ENCODE results near the gene VTA1.
"Not testable (repeated sequence)": the region's sequence is repeated elsewhere in the genome, so short reads cannot be mapped to it uniquely, and the experiment has no call there.

The VTA1 gene

DNA sequence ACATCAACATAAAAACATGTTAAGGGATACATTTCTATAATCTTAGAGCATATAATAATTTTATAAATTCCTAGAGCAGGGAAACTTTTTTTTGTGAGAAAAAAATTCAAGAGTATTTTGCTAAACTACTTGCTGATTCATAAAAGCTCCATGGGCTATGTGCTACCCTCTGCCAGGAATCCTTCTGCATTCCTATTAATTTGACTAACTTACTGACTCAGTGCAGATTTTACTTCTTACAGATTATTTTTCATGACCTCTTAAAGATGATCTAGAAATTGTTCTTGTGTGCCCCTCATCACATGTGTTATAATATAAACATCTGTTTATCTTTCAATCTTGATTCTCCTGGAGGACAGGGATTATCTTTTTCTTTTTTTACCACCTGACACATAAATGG is 5.7 kb downstream of the VTA1 start:
- CTCF ChIA-PET, result no interaction called here
- no peak for DNase-seq (ENCODE audit: extremely low spot score)
- POLR2A ChIA-PET, result no interaction called here
- no peak for TF ChIP-seq L3MBTL2 (conservative IDR thresholded peaks at IDR 0.05)
- TF ChIP-seq LEF1 (IDR thresholded peaks at IDR 0.05; ENCODE audit: borderline replicate concordance), result no peak
- no peak for TF ChIP-seq TARDBP (IDR thresholded peaks at IDR 0.05)
- no peak for TF ChIP-seq SUZ12 (IDR thresholded peaks at IDR 0.05)
- TF ChIP-seq HDGF (IDR thresholded peaks at IDR 0.05; ENCODE audit: borderline replicate concordance), result no peak
- TF ChIP-seq BHLHE40 (IDR thresholded peaks at IDR 0.05; ENCODE audit: borderline replicate concordance), result no peak
- TF ChIP-seq, protein P1, sequence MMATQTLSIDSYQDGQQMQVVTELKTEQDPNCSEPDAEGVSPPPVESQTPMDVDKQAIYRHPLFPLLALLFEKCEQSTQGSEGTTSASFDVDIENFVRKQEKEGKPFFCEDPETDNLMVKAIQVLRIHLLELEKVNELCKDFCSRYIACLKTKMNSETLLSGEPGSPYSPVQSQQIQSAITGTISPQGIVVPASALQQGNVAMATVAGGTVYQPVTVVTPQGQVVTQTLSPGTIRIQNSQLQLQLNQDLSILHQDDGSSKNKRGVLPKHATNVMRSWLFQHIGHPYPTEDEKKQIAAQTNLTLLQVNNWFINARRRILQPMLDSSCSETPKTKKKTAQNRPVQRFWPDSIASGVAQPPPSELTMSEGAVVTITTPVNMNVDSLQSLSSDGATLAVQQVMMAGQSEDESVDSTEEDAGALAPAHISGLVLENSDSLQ (IDR thresholded peaks at IDR 0.05), result no peak
- TF ChIP-seq FOXA1 (IDR thresholded peaks at IDR 0.05), result no peak
- no peak for TF ChIP-seq ARNT (IDR thresholded peaks at IDR 0.05)
- no peak for TF ChIP-seq CTBP1 (IDR thresholded peaks at IDR 0.05; ENCODE audit: borderline replicate concordance)
- TF ChIP-seq SP1 (IDR thresholded peaks at IDR 0.05), result no peak
- TF ChIP-seq FOXM1 (IDR thresholded peaks at IDR 0.05; ENCODE audit: borderline replicate concordance), result no peak
- TF ChIP-seq FOXK2 (IDR thresholded peaks at IDR 0.05), result no peak
- TF ChIP-seq ZNF384 (IDR thresholded peaks at IDR 0.05), result no peak
- TF ChIP-seq ELF4 (IDR thresholded peaks at IDR 0.05), result no peak

GRCh38 chr6:142153196-142153595 is 6.1 kb downstream of the VTA1 start:
- CTCF ChIA-PET, result interaction anchor here (0.5 to 0.6 kb wide), 2 partner anchors 13 to 1619 kb away, joined by 3 read pairs; no protein-coding TSS in a partner anchor
- no peak for DNase-seq (ENCODE audit: extremely low spot score)
- TF ChIP-seq, protein P1 (IDR thresholded peaks at IDR 0.05), result no peak
- TF ChIP-seq ARNT (IDR thresholded peaks at IDR 0.05) (no peak), SP1 (IDR thresholded peaks at IDR 0.05) (no peak), LEF1 (IDR thresholded peaks at IDR 0.05; ENCODE audit: borderline replicate concordance) (no peak), ZNF384 (IDR thresholded peaks at IDR 0.05) (no peak), SUZ12 (IDR thresholded peaks at IDR 0.05) (no peak), TARDBP (IDR thresholded peaks at IDR 0.05) (no peak), FOXA1 (IDR thresholded peaks at IDR 0.05) (no peak), FOXM1 (IDR thresholded peaks at IDR 0.05; ENCODE audit: borderline replicate concordance) (no peak), L3MBTL2 (conservative IDR thresholded peaks at IDR 0.05) (no peak)
- POLR2A ChIA-PET, result no interaction called here

DNA sequence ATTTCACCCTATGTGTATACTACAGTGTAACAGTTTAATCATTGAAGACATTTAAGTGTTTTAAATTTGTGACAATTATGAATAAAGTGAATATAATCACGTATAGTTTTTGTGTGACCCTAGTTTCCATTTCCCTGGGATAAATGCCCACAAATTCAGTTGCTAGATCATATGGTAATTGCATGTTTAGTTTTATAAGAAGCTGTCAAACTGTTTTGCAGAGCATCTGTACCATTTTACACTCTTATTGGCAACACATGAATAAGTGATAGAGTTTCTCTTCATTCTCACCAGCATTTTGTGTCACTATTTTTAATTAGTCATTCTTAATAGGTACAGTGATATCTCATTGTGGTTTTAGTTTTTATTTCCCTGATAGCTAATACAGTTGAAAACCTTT is 7.3 kb downstream of the VTA1 start:
- TF ChIP-seq LEF1 (IDR thresholded peaks at IDR 0.05; ENCODE audit: borderline replicate concordance), result no peak
- TF ChIP-seq, protein P1 (IDR thresholded peaks at IDR 0.05), result no peak
- TF ChIP-seq HDGF (IDR thresholded peaks at IDR 0.05; ENCODE audit: borderline replicate concordance), result no peak
- no peak for TF ChIP-seq L3MBTL2 (conservative IDR thresholded peaks at IDR 0.05)
- no peak for TF ChIP-seq BHLHE40 (IDR thresholded peaks at IDR 0.05; ENCODE audit: borderline replicate concordance)
- no peak for TF ChIP-seq ELF4 (IDR thresholded peaks at IDR 0.05)
- no peak for TF ChIP-seq SP1 (IDR thresholded peaks at IDR 0.05)
- no peak for TF ChIP-seq FOXK2 (IDR thresholded peaks at IDR 0.05)
- no peak for TF ChIP-seq ARNT (IDR thresholded peaks at IDR 0.05)
- TF ChIP-seq CTBP1 (IDR thresholded peaks at IDR 0.05; ENCODE audit: borderline replicate concordance), result no peak
- no peak for TF ChIP-seq ZNF384 (IDR thresholded peaks at IDR 0.05)
- TF ChIP-seq FOXA1 (IDR thresholded peaks at IDR 0.05), result no peak
- no peak for TF ChIP-seq SUZ12 (IDR thresholded peaks at IDR 0.05)
- TF ChIP-seq FOXM1 (IDR thresholded peaks at IDR 0.05; ENCODE audit: borderline replicate concordance), result no peak
- no peak for TF ChIP-seq TARDBP (IDR thresholded peaks at IDR 0.05)
- no peak for TF ChIP-seq NFRKB (IDR thresholded peaks at IDR 0.05)
- CTCF ChIA-PET, result no interaction called here
- POLR2A ChIA-PET, result no interaction called here
- no peak for DNase-seq (ENCODE audit: extremely low spot score)

DNA sequence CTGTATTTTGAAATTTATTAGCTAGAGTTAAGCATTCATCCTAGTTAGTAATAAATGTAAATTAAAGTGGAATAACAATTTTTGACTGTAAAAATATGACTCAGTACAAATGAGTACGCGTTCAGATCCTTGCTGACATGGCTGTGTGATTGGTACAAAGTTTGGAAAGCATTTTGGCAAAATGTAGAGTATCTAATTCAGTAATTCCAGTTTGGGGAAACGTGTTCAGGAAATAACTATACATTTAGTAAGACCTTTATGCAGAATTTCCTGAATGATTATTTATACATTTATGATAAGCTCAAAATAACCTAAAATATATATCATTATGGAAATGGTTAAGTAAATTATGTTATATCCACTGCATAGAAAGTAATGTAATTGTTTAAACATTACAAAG is 8.0 kb downstream of the VTA1 start:
- CTCF ChIA-PET, result interaction anchor here (1.8 to 2.0 kb wide), 2 partner anchors 8 to 52 kb away, joined by 6 to 10 read pairs; partner anchors contain the start of genes NMBR and VTA1
- POLR2A ChIA-PET, result no interaction called here
- TF ChIP-seq ELF4 (IDR thresholded peaks at IDR 0.05) (no peak), BHLHE40 (IDR thresholded peaks at IDR 0.05; ENCODE audit: borderline replicate concordance) (no peak), FOXM1 (IDR thresholded peaks at IDR 0.05; ENCODE audit: borderline replicate concordance) (no peak), FOXK2 (IDR thresholded peaks at IDR 0.05) (no peak), HDGF (IDR thresholded peaks at IDR 0.05; ENCODE audit: borderline replicate concordance) (no peak)
- TF ChIP-seq, protein P1 (IDR thresholded peaks at IDR 0.05), result no peak
- DNase-seq (ENCODE audit: extremely low spot score), result no peak

DNA sequence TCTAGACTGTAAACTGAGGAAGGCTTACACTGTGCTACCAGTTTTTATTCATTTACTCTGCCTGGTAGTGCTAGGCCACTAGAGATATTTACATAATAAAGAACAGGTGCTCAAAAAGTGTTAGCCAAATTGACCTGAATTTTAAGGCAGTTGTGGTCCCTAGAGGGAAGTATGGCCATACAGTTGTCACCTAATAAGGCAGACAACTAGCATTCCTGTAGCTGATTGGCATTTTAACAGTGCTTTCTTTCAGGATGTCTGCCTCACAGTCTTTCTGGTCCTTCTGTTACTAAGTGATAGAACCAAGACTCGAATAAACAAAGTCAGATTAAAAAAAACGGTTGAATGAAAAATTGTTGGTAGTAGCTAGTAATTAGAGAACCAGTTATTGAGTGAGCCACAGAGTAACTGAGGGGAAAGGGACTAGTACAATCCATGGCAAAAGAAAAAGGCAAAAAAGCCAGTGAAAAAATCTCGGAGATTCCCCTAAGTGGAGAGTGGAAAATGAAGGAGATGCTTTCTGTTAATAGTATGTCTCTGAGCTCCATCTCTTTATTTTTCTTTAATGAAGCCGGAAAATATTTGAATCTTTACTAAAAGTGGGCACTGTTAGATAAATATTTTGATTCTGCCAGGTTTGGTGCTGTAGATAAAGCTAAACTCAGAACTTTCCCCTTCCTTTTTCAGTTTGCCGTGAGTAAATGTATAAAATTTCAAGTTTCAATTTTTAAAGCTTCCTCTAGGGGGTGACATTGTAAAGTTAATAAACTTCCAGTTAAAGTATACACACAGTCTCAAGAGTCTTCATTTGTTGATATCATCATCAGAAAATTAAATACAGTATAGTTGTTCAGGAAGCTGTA is 9.1 kb downstream of the VTA1 start:
- peak; percentile 27 for DNase-seq (ENCODE audit: extremely low spot score)
- POLR2A ChIA-PET, result interaction anchor here (1.2 to 1.4 kb wide), 2 partner anchors 9 to 145 kb away, joined by 4 to 5 read pairs; partner anchors contain the start of genes ADGRG6, NMBR and VTA1
- TF ChIP-seq, protein P1 (IDR thresholded peaks at IDR 0.05), result 0 out of 2 replicates have a peak, but pooled peaks have one; percentile 5
- no peak for TF ChIP-seq ELF4 (IDR thresholded peaks at IDR 0.05)
- CTCF ChIA-PET, result interaction anchor here (0.6 to 2.0 kb wide), 9 partner anchors 8 to 318 kb away, joined by 4 to 10 read pairs (median 5); partner anchors contain the start of genes NMBR and VTA1

- CTCF ChIA-PET, result interaction anchor here (0.6 to 2.0 kb wide), 9 partner anchors 8 to 318 kb away, joined by 3 to 10 read pairs (median 5); partner anchors contain the start of genes NMBR and VTA1
- POLR2A ChIA-PET, result interaction anchor here (1.2 to 1.4 kb wide), 2 partner anchors 9 to 144 kb away, joined by 4 to 5 read pairs; partner anchors contain the start of genes ADGRG6, NMBR and VTA1
- DNase-seq (ENCODE audit: extremely low spot score), result not testable (repeated sequence)
Measured at GRCh38 chr6:142156758-142157068, 9.7 kb downstream of the VTA1 start.

Measured in HEK293T (cell line).